Stimulated activated CD8-positive, alpha-beta memory T cell treated with anti-CD3 and anti-CD28 coated beads, Interleukin-12 subunit alpha, Interleukin-12 subunit beta, amount 100 ng/mL, for 24 hours (primary cell): ENCODE measurements around the gene USF1.
"Not testable (repeated sequence)": the region's sequence is repeated elsewhere in the genome, so short reads cannot be mapped to it uniquely, and the experiment has no call there.

Experiments used
- DNase-seq: peaks from one replicate; pipeline ENCODE4 v3.0.0-alpha.2; 2020; ENCODE audit errors: extremely low read depth

USF1 gene

DNA sequence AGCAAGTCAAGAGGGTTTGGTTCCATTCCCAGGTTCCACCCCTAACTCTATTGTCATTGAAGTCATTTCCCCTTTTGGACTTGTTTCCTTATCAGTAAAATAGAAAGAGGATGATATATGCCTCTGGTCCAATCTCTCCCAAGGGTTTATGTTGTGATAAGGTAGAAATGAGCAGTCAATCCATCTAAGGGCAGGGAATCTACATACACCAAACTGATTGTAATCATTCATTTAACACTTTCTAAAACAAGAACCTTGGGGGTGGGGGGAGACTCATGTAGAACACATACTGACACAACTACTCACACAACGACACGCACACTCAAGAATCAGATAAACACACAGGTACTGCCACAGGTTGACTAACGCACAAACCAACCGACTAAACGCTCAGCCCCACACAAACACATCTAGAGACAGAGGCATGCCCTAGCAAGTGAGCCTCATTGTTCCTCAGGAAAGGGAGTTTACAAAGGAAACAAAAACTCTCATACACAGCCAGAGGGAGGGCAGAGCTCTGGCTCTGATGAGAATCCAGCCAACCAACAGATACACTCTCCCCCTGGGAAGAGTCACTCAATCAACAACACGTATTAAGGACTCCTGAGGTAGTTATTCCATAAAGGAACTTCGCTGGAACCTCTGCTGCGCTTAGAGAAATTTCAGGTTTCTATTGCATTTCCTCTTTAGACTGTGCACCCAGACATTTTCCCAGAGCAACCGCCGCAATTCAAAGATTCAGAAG is 25.9 kb downstream of the USF1 start:
- no peak for DNase-seq

- not testable (repeated sequence) for DNase-seq
These were observed 26.6 kb downstream of the USF1 start for GRCh38 chr1:161019111-161019660.

DNA sequence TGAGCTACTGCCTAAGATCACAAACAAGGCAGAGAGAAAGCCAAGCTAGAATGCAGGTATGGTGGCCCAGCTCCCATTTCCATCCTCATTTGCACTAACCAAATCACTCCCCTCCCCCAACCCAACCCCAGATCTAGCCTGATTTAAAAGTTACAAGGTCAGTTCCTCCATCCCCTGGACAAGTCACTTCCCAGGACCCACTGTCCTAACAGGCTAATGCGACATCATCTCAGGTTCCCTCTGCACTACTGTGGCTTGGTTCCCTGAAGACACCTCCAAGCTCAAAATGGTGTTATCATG is 27.2 kb downstream of the USF1 start:
- DNase-seq, result no peak

GRCh38 chr1:161017756-161018630 is 27.8 kb downstream of the USF1 start:
- DNase-seq, result no peak

DNA sequence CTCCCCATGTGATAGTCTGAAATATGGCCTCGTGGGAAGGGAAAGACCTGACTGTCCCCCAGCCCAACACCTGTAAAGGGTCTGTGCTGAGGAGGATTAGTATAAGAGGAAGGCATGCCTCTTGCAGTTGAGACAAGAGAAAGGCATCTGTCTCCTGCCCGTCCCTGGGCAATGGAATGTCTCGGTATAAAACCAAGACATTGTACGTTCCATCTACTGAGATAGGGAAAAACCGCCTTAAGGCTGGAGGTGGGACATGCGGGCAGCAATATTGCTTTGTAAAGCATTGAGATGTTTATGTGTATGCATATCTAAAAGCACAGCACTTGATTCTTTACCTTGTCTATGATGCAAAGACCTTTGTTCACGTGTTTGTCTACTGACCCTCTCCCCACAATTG is 28.6 kb downstream of the USF1 start:
- not testable (repeated sequence) for DNase-seq

- DNase-seq, result not testable (repeated sequence)
These were observed 29.1 kb downstream of the USF1 start for GRCh38 chr1:161016683-161017082.

DNA sequence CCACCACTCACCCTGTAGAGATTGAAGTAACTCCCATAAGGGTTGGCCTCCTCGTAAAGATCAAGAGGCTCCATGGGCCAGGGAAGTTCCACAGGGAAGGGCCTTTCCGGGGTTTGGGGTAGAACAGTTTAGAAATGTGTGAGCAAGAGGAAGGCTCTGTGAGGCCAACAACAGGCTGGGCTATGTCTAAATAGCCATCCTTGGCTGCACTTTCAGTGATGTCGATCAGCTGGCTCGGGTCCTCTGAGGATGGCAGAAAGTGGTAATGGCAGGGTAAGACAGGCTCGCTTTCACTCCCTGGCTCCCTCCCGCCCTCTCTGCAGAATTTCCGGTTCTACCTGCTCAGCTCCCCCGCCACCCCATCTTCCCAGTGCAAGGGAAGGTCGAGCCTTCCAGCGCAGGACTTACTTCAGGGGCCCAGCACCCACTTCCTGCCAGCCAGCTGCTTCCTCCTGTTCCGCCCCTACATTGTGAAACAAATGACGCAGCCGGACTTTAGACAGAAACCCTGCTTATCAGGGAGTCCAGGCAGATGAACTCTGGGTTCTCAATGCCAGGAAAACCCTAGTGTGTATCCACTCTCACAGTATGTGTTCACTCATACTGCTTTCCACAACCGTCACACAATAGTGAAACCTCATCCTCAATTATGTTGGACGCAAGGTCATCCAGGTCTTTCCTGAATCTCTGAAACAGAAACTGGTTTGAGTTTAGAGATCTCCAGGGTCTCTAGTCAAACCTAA is 32.1 kb downstream of the USF1 start:
- no peak for DNase-seq

GRCh38 chr1:161013131-161013487 is 32.7 kb downstream of the USF1 start:
- DNase-seq, result no peak

- no peak for DNase-seq
These were observed 33.4 kb downstream of the USF1 start for GRCh38 chr1:161012420-161012819.

DNA sequence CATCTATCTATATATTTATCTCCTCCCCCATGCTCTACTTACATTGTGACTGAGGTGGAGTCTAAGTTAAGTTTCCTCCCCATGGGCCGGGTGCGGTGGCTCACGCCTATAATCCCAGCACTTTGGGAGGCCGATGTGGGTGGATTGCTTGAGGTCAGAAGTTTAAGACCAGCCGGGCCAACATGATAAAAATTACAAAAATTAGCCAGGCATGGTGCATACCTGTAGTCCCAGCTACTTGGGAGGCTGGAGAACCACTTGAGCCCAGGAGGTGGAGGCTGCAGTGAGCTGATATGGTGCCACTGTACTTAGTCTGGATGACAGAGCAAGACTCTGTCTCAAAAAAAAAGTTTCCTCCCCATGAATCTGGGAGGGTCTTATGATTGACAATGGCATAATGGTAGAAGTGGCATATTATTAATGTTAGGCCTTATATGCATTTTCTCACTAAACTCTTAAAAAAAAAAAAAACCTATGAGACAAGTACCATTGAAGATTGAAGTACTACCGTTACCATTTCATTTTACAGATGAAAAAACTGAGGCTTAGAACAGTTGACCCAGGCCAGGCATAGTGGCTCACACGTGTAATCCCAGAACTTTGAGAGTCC is 36.1 kb downstream of the USF1 start:
- DNase-seq, result no peak

DNA sequence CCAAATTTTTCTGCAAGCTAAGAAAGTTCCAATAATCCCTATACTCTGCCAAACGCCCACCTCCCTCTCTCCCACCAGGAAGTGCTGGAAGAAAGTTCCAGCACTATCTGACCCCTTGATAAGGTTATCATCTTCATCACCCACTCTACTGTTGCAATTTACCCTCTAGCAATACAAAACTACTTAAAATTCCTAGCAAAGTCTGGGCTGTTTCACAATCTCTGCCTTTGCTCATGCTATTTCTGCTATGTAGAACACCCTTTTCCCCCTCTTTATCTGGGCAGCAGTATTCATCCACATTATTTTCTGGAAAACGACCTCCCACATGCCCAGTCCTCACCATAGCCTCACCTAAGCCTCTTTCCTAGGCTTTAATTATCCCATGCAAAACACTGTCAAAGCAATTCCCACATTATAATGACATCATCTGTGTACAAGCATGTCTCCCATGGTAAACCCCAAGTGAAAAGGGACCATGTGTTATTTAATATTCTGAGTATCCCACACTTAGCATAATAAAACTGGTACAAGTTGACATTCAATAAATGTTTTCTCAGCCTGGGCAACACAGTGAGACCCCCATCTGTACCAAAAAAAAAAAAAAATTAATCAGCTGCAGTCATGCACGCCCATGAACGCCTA is 36.8 kb downstream of the USF1 start:
- no peak for DNase-seq

DNA sequence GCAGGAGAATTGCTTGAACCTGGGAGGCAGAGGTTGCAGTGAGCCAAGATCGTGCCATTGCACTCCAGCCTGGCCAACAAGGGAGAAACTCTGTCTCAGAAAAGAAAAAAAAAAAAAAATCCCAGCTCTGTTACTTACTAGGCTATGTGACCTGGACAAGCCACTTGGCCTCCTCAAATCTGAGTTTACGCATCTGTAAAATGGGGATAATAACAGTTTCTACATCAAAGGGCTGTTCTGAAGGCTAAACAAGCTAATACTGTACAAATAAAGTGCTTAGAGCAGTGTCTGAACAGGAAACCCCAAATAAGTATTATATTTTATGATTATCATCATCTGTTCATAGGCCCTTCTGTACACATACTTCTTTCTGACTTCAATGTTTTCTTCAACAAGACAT is 38.4 kb downstream of the USF1 start:
- DNase-seq, result no peak

DNA sequence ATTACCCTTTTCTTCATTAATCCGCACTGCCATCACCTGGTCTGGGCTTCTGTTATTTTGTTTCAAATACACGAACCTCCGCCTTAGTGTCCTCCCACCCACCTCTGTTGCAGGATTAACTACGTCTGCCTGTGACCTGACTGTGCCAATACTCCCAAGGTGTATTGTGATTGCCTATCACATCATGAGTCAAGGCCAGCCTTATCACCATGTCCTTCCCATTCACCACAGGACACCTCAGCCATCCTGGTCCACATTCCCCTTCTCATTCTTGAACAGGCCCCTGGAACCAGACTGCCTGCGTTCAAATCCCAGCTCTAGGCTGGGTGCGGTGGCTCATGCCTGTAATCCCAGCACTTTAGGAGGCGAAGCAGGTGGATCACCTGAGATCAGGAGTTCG is 39.2 kb downstream of the USF1 start:
- DNase-seq, result no peak

GRCh38 chr1:161001525-161001924 is 44.3 kb downstream of the USF1 start:
- no peak for DNase-seq

- DNase-seq, result no peak
These were observed 44.9 kb downstream of the USF1 start for GRCh38 chr1:161000736-161001480.

DNA sequence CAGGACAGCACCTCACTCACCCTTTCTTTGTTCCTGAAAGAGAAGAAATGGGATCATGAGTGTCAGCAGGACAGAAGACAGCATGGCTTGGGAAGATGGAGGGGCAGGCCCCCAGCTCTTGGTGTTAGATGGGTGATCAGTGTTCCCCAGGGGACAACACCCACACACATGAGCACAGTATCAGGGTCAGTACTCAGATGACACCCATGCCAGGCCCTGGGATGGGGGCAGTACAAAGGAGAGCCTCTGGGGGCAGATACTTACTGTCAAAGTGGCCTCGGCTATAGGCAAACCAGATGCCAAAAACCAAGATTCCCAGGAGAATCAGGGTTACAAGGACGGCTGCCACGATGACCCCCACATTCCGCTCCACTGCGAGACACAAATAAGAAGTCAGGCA is 46.4 kb downstream of the USF1 start:
- DNase-seq, result no peak

- DNase-seq, result no peak
These were observed 48.3 kb downstream of the USF1 start for GRCh38 chr1:160997323-160998038.

DNA sequence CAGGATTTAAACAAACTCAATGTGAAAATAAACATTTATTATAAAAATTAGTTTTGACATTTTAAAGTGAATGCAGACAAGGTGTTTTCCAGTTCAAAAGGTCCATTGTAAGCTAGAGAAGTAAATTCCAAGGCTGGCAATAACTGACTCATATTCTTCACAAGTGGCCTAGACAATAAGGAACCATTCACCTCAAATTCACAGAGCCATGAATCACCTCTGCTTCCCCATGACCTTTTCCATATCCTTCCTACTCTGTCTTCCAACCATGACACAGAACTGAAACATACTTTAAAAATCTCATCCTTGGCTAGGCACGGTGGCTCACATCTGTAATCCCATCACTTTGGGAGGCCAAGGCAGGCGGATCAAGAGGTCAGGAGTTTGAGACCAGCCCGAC is 49.6 kb downstream of the USF1 start:
- no peak for DNase-seq

GRCh38 chr1:160993544-160994193 is 52.1 kb downstream of the USF1 start:
- DNase-seq, result no peak

DNA sequence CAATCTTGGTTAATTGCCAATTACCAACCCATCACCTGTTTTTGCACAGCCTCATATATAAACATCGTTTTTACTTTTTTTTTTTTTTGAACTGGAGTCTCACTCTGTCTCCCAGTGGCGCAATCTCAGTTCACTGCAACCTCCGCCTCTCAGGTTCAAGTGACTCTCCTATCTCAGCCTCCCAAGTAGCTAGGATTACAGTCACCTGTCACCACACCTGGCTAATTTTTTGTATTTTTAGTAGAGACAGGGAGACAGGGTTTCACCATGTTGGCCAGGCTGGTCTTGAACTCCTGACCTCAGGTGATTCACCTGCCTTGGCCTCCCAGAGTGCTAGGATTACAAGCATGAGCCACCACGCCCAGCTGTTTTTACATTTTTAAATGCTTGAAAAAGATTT is 53.7 kb downstream of the USF1 start:
- DNase-seq, result not testable (repeated sequence)
